PC-3 (cell line): ENCODE measurements around the gene CLDND1. TPM values are rescaled to one million over a fixed set of nuclear protein-coding genes. Genes with fewer than 3 reads are reported as not detected.

Experiments used
- ATAC-seq: fragments of 200-7000 bp; cut with Tn5 transposase; 2 replicates; pipeline ENCODE4 v1.9.1; 2020; ENCODE audit warnings: mild to moderate bottlenecking, moderate library complexity
- BruUV-seq: library from RNA; stranded (reverse); fragments of 400-500 nt; replicated peaks from 2 replicates; lab custom pipeline; 2021; lab: Mats Ljungman, UMichigan
- CTCF ChIA-PET: fragments of 300-600 bp; sonication (Branson Sonifier 250); formaldehyde crosslinking; loops from one replicate; lab custom pipeline; 2022; ENCODE audit warnings: antibody characterized with exemption; lab: Charles Lee
- POLR2A ChIA-PET: fragments of 300-600 bp; sonication (Branson Sonifier 250); formaldehyde crosslinking; loops from one replicate; lab custom pipeline; 2022; ENCODE audit warnings: antibody characterized with exemption; ENCODE audit not compliant: unreplicated experiment; lab: Charles Lee
- DNase-seq: peaks from one replicate; pipeline ENCODE4 v3.0.0-alpha.2; 2015
- H2AFZ ChIP-seq: fragments of 300-600 bp; sonication (generic); 2 replicates; pipeline ENCODE4 v1.6.0; 2016; ENCODE audit warnings: antibody characterized with exemption, low read length
- H3F3A ChIP-seq: fragments of 300-600 bp; sonication (generic); one replicate; pipeline ENCODE4 v1.6.0; 2017; ENCODE audit warnings: antibody characterized with exemption, low read length, control low read depth, mild to moderate bottlenecking; ENCODE audit not compliant: unreplicated experiment
- H3K27ac ChIP-seq: fragments of 300-600 bp; sonication (generic); 2 replicates; pipeline ENCODE4 v1.5.1; 2016; ENCODE audit warnings: mild to moderate bottlenecking, low read length
- H3K27me3 ChIP-seq: fragments of 300-600 bp; sonication (generic); 2 replicates; pipeline ENCODE4 v1.6.1; 2016; ENCODE audit warnings: low read length, mixed read lengths
- H3K36me3 ChIP-seq: fragments of 300-600 bp; sonication (generic); 2 replicates; pipeline ENCODE4 v1.6.1; 2016; ENCODE audit warnings: low read depth, mixed run types, low read length, mixed read lengths
- H3K4me1 ChIP-seq: fragments of 300-600 bp; sonication (generic); 2 replicates; pipeline ENCODE4 v1.5.1; 2016; ENCODE audit warnings: low read length; ENCODE audit not compliant: insufficient read depth
- H3K4me2 ChIP-seq: fragments of 300-600 bp; sonication (generic); 2 replicates; pipeline ENCODE4 v1.6.0; 2016; ENCODE audit warnings: low read length
- H3K4me3 ChIP-seq: fragments of 300-600 bp; sonication (generic); 2 replicates; pipeline ENCODE4 v1.5.1; 2016; ENCODE audit warnings: mild to moderate bottlenecking, low read length, mixed read lengths
- H3K79me2 ChIP-seq: fragments of 300-600 bp; sonication (generic); 2 replicates; pipeline ENCODE4 v1.6.1; 2017; ENCODE audit warnings: low read length, mixed read lengths
- H3K9ac ChIP-seq: fragments of 300-600 bp; sonication (generic); 2 replicates; pipeline ENCODE4 v1.6.0; 2016; ENCODE audit warnings: mild to moderate bottlenecking, low read length
- H3K9me2 ChIP-seq: fragments of 300-600 bp; sonication (generic); replicated peaks from 2 replicates; pipeline ENCODE4 v1.6.1; 2016; ENCODE audit warnings: mixed run types, low read length, mixed read lengths
- H3K9me3 ChIP-seq: fragments of 300-600 bp; sonication (generic); 2 replicates; pipeline ENCODE4 v1.6.1; 2016; ENCODE audit warnings: low read length, mixed read lengths
- H4K20me1 ChIP-seq: fragments of 300-600 bp; sonication (generic); 2 replicates; pipeline ENCODE4 v1.6.1; 2016; ENCODE audit warnings: low read length, mixed read lengths
- EZH2 ChIP-seq: fragments of 300-600 bp; sonication (generic); IDR thresholded peaks from one replicate; pipeline ENCODE4 v1.6.1; 2017; ENCODE audit warnings: antibody characterized with exemption, mild to moderate bottlenecking, low read length; ENCODE audit not compliant: unreplicated experiment
- EZH2phosphoT487 ChIP-seq: fragments of 300-600 bp; sonication (generic); IDR thresholded peaks from 2 replicates; pipeline ENCODE4 v1.6.1; 2018; ENCODE audit warnings: mild to moderate bottlenecking, antibody characterized with exemption, low read length, borderline replicate concordance
- intact Hi-C: fragments of 100-400 bp; cut with micrococcal nuclease; formaldehyde crosslinking; loops from 2 replicates; pipeline ENCODE4 v1.9.0; 2023
- total RNA-seq: library from RNA; depleted of rRNA; stranded (reverse); fragments of >200 nt; gene quantifications from 2 replicates; pipeline ENCODE4 v1.2.3, GENCODE V29; 2014
- TF ChIP-seq, protein P1 (sequence below): fragments of 300-600 bp; sonication (generic); conservative IDR thresholded peaks from 2 replicates; pipeline ENCODE4 v1.5.1; 2017; ENCODE audit warnings: antibody characterized with exemption, low read depth, mild to moderate bottlenecking, low read length

Gene CLDND1
- total RNA-seq, 1 experiment from 2014 or later, result 81.1 TPM

DNA sequence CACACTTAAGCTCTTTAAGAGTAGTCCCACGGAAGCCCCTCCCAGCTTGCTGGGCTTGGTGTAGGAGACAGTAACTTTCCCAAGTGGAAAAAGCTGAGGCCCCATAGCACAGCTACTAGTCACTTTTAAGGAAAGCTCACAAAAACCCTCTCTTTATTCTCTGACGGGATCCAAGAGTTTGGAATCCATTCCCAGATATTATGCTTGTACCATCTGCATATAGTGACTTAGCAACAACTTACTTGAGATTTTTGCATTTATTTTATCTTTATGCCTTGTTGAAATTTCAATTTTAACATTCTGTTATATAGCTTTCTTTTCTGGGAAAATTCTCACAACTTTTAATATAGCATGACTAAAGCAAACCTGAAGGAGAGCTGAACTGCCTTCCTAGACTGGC lies 28.5 kb upstream of the CLDND1 start:
- TF ChIP-seq EZH2, result no peak
- TF ChIP-seq, protein P1, sequence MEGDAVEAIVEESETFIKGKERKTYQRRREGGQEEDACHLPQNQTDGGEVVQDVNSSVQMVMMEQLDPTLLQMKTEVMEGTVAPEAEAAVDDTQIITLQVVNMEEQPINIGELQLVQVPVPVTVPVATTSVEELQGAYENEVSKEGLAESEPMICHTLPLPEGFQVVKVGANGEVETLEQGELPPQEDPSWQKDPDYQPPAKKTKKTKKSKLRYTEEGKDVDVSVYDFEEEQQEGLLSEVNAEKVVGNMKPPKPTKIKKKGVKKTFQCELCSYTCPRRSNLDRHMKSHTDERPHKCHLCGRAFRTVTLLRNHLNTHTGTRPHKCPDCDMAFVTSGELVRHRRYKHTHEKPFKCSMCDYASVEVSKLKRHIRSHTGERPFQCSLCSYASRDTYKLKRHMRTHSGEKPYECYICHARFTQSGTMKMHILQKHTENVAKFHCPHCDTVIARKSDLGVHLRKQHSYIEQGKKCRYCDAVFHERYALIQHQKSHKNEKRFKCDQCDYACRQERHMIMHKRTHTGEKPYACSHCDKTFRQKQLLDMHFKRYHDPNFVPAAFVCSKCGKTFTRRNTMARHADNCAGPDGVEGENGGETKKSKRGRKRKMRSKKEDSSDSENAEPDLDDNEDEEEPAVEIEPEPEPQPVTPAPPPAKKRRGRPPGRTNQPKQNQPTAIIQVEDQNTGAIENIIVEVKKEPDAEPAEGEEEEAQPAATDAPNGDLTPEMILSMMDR, result no peak
- no peak for TF ChIP-seq EZH2phosphoT487
- H3K4me1 ChIP-seq, result 0 out of 2 replicates have a peak, but pooled peaks cover 5% of the 10 kb centered on the region
- H3K79me2 ChIP-seq, result no peaks in the 10 kb centered on the region
- BruUV-seq, result no TSS peak
- ChIA-PET POLR2A (no interaction called here), CTCF (no interaction called here)
- no peak overlapping the region for H2AFZ ChIP-seq
- no peaks in the 10 kb centered on the region for H4K20me1 ChIP-seq
- intact Hi-C loops, result no loop called here
- H3F3A ChIP-seq, result no peaks in the 10 kb centered on the region
- H3K36me3 ChIP-seq, result no peaks in the 10 kb centered on the region
- no peaks in the 10 kb centered on the region for H3K9me2 ChIP-seq
- H3K4me3 ChIP-seq, result no peak overlapping the region
- H3K4me2 ChIP-seq, result no peak overlapping the region
- ATAC-seq, result no peak
- H3K27ac ChIP-seq, result no peak overlapping the region
- H3K9ac ChIP-seq, result no peak overlapping the region
- H3K9me3 ChIP-seq, result no peaks in the 10 kb centered on the region
- H3K27me3 ChIP-seq, result peaks cover 12% of the 10 kb centered on the region
- DNase-seq, result no peak

DNA sequence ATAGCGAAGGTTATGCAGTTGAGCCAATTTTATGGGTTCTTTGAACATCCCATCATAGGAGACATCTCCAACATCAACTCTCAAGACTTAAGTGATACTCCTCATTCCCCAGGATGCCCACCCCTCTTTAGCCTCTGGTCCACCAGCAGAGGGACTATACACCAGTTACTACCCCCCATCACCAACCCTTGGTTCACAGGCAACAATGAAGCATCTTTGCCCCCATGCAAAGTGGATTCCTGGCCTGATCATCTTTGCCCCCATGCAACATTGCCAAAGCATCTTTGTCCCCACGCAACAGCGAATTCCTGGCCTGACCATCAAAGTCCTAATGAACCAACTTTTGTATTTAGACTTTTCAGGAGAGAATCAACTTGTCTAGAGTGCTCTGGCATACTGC lies 28.1 kb upstream of the CLDND1 start:
- no peak for ATAC-seq
- Histone ChIP-seq H3K9me3 (no peaks in the 10 kb centered on the region), H3K27me3 (peaks cover 16% of the 10 kb centered on the region), H3K4me3 (no peak overlapping the region), H3K79me2 (no peaks in the 10 kb centered on the region), H3K4me1 (0 out of 2 replicates have a peak, but pooled peaks cover 5% of the 10 kb centered on the region), H4K20me1 (no peaks in the 10 kb centered on the region), H3K36me3 (no peaks in the 10 kb centered on the region), H3K9me2 (no peaks in the 10 kb centered on the region), H3K9ac (no peak overlapping the region), H3K4me2 (no peak overlapping the region), H3F3A (no peaks in the 10 kb centered on the region), H2AFZ (no peak overlapping the region), H3K27ac (no peak overlapping the region)
- DNase-seq, result no peak
- ChIA-PET POLR2A (no interaction called here), CTCF (no interaction called here)
- BruUV-seq, result no TSS peak
- intact Hi-C loops, result no loop called here
- no peak for TF ChIP-seq EZH2
- TF ChIP-seq, protein P1, result no peak

DNA sequence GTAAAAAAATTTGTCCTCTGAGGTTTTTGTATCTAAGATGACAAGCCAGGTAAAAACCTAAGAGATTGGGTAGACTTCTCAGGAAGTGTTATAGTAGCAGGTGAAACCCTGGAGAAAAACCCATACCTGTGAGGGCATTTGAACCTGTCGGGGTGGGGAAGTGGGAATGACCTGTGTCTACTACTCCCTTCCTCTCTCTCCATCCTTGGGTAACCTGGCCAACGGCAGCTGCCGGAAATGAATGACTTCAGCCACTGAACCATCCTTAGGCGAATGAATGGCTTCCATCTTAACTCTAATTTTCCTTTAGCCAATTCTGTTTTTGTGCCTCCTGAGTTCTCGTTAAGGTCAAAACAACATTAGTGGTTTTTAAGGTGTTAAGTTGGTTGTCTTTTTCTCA lies 25.8 kb upstream of the CLDND1 start:
- Histone ChIP-seq H3K9me2 (no peaks in the 10 kb centered on the region), H3K79me2 (no peaks in the 10 kb centered on the region), H3K36me3 (no peaks in the 10 kb centered on the region), H2AFZ (no peak overlapping the region), H4K20me1 (no peaks in the 10 kb centered on the region), H3K4me2 (no peak overlapping the region), H3F3A (no peaks in the 10 kb centered on the region), H3K4me1 (no peaks in the 10 kb centered on the region), H3K4me3 (no peak overlapping the region), H3K27me3 (peaks cover 16% of the 10 kb centered on the region), H3K9me3 (no peaks in the 10 kb centered on the region), H3K27ac (no peak overlapping the region), H3K9ac (no peak overlapping the region)
- intact Hi-C loops, result no loop called here
- TF ChIP-seq EZH2phosphoT487 (no peak), EZH2 (no peak)
- TF ChIP-seq, protein P1, result no peak
- no TSS peak for BruUV-seq
- ChIA-PET CTCF (no interaction called here), POLR2A (no interaction called here)
- no peak for DNase-seq
- no peak for ATAC-seq
